Tibial nerve (tissue), 4 donors: ENCODE measurements around the gene SRGAP3. TPM values are rescaled to one million over a fixed set of nuclear protein-coding genes. Genes with fewer than 3 reads are reported as not detected.

Experiments
- DNase-seq, 2 donors: peaks; one replicate each; pipeline ENCODE4 v3.0.0-alpha.2; 2019; ENCODE audit warnings: low spot score in 2 of 2
- H3K27ac ChIP-seq, 4 donors: fragments of 200-600 bp; sonication (generic) in 3 of 4; one replicate each; pipeline ENCODE4 v1.5.1; 2017 to 2019; ENCODE audit warnings: mild to moderate bottlenecking in 1 of 4
- H3K27me3 ChIP-seq, 2 donors: fragments of 200-600 bp; sonication (generic) in 1 of 2; one replicate each; pipeline versions ENCODE4 v1.5.1 to v1.6.0; 2017 to 2019
- H3K36me3 ChIP-seq, 3 donors: fragments of 200-600 bp; sonication (generic); one replicate each; pipeline ENCODE4 v1.5.1; 2018 to 2019
- H3K4me1 ChIP-seq, 4 donors: fragments of 200-600 bp; sonication (generic) in 3 of 4; one replicate each; pipeline ENCODE4 v1.5.1; 2017 to 2019
- H3K4me3 ChIP-seq, 4 donors: fragments of 200-600 bp; sonication (generic) in 3 of 4; one replicate each; pipeline ENCODE4 v1.5.1; 2017 to 2019; ENCODE audit warnings: mild to moderate bottlenecking in 1 of 4, moderate library complexity in 1 of 4
- H3K9me3 ChIP-seq, 4 donors: fragments of 200-600 bp; sonication (generic) in 3 of 4; one replicate each; pipeline ENCODE4 v1.5.1; 2017 to 2019
- CTCF ChIP-seq, 5 experiments: fragments of 200-600 bp in 3 of 5; fragments of 450-650 bp in 2 of 5; sonication (generic) in 3 of 5; IDR thresholded peaks; one replicate each; pipeline ENCODE4 v1.5.1; 2016 to 2019; ENCODE audit warnings: antibody characterized with exemption in 5 of 5, mild to moderate bottlenecking in 3 of 5, moderate library complexity in 2 of 5
- EP300 ChIP-seq, 2 donors: sonication (generic); formaldehyde crosslinking; IDR thresholded peaks; one replicate each; pipeline ENCODE4 v1.6.1; 2017; ENCODE audit warnings: antibody characterized with exemption in 2 of 2, mild to moderate bottlenecking in 1 of 2
- POLR2A ChIP-seq, 2 donors: fragments of 450-650 bp; IDR thresholded peaks; one replicate each; pipeline ENCODE4 v1.6.1; 2017; ENCODE audit warnings: antibody characterized with exemption in 2 of 2, mild to moderate bottlenecking in 2 of 2, moderate library complexity in 2 of 2
- WGBS, 2 donors: methylation state at CpG; one replicate each; pipeline ENCODE4 v1.1.5; 2018; 5-methylcytosine and 5-hydroxymethylcytosine counted together
- total RNA-seq, 4 donors: library from RNA; depleted of rRNA; stranded (reverse); fragments of >200 nt; gene quantifications; one replicate each; pipeline ENCODE4 v1.1.0, GENCODE V29; 2016

Gene SRGAP3
- total RNA-seq, 4 donors from 2014 or later, result 11.7 to 18.0 (median 15.1) TPM

- Histone ChIP-seq H3K27ac (no peak overlapping the region), H3K27me3 (no peaks in the 10 kb centered on the region), H3K36me3 (peaks cover 0 to 6% (median 0%) of the 10 kb centered on the region in 3 donors), H3K4me3 (no peak overlapping the region), H3K4me1 (peaks cover 0 to 10% (median 0%) of the 10 kb centered on the region in 4 donors), H3K9me3 (no peaks in the 10 kb centered on the region)
- no peak for TF ChIP-seq CTCF (IDR thresholded peaks at IDR 0.05)
- no peak for TF ChIP-seq POLR2A (IDR thresholded peaks at IDR 0.05)
- WGBS, 2 donors, result 83 to 85% methylated on average over 5 of the region's 5 CpGs
- no peak for DNase-seq
Measured at GRCh38 chr3:9110802-9111201, 138.6 kb downstream of the SRGAP3 start.

- TF ChIP-seq CTCF (IDR thresholded peaks at IDR 0.05) (no peak), POLR2A (IDR thresholded peaks at IDR 0.05) (no peak), EP300 (IDR thresholded peaks at IDR 0.05) (no peak)
- H3K9me3 ChIP-seq, result no peaks in the 10 kb centered on the region
- H3K36me3 ChIP-seq, result peaks cover 0 to 8% (median 0%) of the 10 kb centered on the region in 3 donors
- H3K4me1 ChIP-seq, result peaks cover 0 to 10% (median 0%) of the 10 kb centered on the region in 4 donors
- H3K4me3 ChIP-seq, result no peak overlapping the region
- no peak overlapping the region for H3K27ac ChIP-seq
- WGBS, 2 donors, result 69 to 72% methylated on average over 7 to 12 of the region's 12 CpGs
- H3K27me3 ChIP-seq, result no peaks in the 10 kb centered on the region
- DNase-seq, result no peak
Measured at GRCh38 chr3:9110316-9110715, 139.1 kb downstream of the SRGAP3 start.

- Histone ChIP-seq H3K27ac (no peak overlapping the region), H3K4me1 (peaks cover 0 to 10% (median 0%) of the 10 kb centered on the region in 4 donors), H3K9me3 (no peaks in the 10 kb centered on the region), H3K4me3 (no peak overlapping the region), H3K27me3 (no peaks in the 10 kb centered on the region), H3K36me3 (peaks cover 0 to 16% (median 0%) of the 10 kb centered on the region in 3 donors)
- 70 to 85% methylated on average over 3 of the region's 3 CpGs for WGBS, 2 donors
- no peak for TF ChIP-seq EP300 (IDR thresholded peaks at IDR 0.05)
- TF ChIP-seq POLR2A (IDR thresholded peaks at IDR 0.05), result no peak
- no peak for TF ChIP-seq CTCF (IDR thresholded peaks at IDR 0.05)
- no peak for DNase-seq
Measured at GRCh38 chr3:9109568-9109914, 139.9 kb downstream of the SRGAP3 start.

GRCh38 chr3:9108876-9109567 is 140.4 kb downstream of the SRGAP3 start:
- no peaks in the 10 kb centered on the region for H3K27me3 ChIP-seq
- no peak for DNase-seq
- no peak overlapping the region for H3K27ac ChIP-seq
- H3K4me3 ChIP-seq, result no peak overlapping the region
- no peaks in the 10 kb centered on the region for H3K9me3 ChIP-seq
- peaks cover 0 to 10% (median 0%) of the 10 kb centered on the region in 4 donors for H3K4me1 ChIP-seq
- peaks cover 0 to 20% (median 0%) of the 10 kb centered on the region in 3 donors for H3K36me3 ChIP-seq
- no peak for TF ChIP-seq EP300 (IDR thresholded peaks at IDR 0.05)
- no peak for TF ChIP-seq CTCF (IDR thresholded peaks at IDR 0.05)
- TF ChIP-seq POLR2A (IDR thresholded peaks at IDR 0.05), result no peak
- 84 to 89% methylated on average over 8 of the region's 8 CpGs for WGBS, 2 donors

GRCh38 chr3:9107738-9108137 is 141.7 kb downstream of the SRGAP3 start:
- TF ChIP-seq EP300 (IDR thresholded peaks at IDR 0.05) (no peak), POLR2A (IDR thresholded peaks at IDR 0.05) (no peak)
- no peak for DNase-seq
- no peaks in the 10 kb centered on the region for H3K27me3 ChIP-seq
- H3K36me3 ChIP-seq, result peaks cover 0 to 24% (median 0%) of the 10 kb centered on the region in 3 donors
- WGBS, 2 donors, result 95 to 100% methylated on average over 1 of the region's 1 CpG
- H3K9me3 ChIP-seq, result no peaks in the 10 kb centered on the region
- H3K27ac ChIP-seq, result no peak overlapping the region
- peaks cover 0 to 10% (median 0%) of the 10 kb centered on the region in 4 donors for H3K4me1 ChIP-seq
- H3K4me3 ChIP-seq, result no peak overlapping the region
